NT2/D1 (cell line): ENCODE data around the gene FBXO33.

Experiments used
- YY1 ChIP-seq: IDR thresholded peaks from 2 replicates; pipeline ENCODE4 v1.6.1; 2011; ENCODE audit not compliant: insufficient read length, insufficient read depth
- ZNF274 ChIP-seq: IDR thresholded peaks from 2 replicates; pipeline ENCODE4 v1.6.1; 2011; ENCODE audit warnings: mild to moderate bottlenecking, low read depth, low read length

GRCh38 chr14:39384177-39384576 lies 48.1 kb downstream of the FBXO33 start:
- TF ChIP-seq YY1 (no peak), ZNF274 (no peak)
